CD1c-positive myeloid dendritic cell (primary cell): ENCODE data around the gene TBCD.

Experiments
- DNase-seq: peaks from one replicate; pipeline ENCODE4 v3.0.0-alpha.2; 2016; ENCODE audit errors: extremely low spot score

TBCD gene

DNA sequence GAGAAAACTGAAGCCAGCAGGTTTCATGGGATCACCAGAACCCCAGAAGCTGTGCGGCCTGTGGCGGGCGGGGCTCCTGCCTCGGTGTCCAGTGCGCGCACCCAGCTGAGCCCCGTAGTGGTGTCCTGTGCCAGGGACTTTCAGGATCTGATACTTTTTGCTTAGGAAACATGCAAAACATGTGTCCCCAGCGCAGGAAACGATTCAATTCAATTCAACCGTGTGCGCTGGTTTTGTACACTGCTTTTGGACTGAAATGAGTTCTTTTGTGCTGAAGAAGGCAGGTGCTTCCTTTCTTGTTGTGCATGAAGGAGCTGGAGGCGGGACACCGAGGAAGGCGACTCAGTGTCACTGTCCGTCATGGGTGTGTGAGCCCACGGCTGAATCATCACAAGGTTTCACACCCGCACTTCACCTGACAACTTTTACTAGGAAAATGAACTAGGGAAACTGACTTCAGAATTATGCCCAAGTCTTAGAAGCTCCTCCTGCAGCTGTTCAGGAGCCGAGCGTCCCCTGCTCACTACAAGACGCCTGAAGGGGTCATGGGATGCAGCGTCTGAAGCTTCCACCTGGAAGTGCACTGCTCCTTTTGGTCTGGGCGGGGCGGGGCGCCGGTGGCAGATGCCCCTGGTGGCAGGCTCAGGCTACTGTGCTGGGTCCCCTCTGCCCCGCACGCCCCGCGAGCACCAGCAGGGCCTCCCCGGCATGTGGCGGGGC is 119.4 kb downstream of the TBCD start:
- peak; percentile 15 for DNase-seq

DNA sequence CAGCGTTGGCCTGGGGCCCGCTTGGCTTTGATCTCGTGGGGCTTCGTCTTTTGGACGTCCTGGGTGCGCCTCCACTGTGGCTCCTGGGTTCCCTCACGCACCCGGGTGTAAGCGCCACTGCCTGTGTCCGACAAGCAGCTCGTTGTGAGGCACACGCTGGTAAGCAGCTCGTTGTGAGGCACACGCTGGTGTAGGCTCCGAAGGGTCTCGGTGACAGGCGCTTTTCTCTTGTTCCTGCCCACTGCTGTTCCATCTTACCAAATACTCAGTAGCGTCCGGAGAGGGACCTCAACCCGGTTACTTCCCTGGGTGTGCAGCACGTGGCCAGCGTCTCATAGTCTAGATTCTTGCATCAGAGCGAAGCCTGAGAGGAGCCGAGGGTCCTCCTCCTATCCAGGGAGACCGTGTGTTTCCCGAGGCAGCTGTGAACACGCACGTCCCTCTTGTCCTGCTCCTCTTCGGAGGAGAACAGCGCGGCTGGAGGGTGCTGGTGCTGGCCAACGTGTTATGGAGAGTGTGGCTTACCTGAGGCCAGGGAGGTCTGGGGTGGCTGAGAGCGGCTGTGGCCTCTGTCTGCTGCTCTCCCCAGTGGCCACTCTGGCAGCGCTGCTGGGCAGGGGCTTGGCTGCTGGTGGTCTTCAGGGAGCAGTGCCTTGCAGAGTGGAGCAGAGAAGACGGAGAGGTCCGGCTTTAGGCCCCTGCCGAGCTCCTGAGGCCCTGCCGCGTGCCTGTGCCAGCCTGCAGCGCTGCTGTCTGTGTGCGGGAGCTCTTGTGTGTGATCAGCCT is 120.1 kb downstream of the TBCD start:
- DNase-seq, result no peak

DNA sequence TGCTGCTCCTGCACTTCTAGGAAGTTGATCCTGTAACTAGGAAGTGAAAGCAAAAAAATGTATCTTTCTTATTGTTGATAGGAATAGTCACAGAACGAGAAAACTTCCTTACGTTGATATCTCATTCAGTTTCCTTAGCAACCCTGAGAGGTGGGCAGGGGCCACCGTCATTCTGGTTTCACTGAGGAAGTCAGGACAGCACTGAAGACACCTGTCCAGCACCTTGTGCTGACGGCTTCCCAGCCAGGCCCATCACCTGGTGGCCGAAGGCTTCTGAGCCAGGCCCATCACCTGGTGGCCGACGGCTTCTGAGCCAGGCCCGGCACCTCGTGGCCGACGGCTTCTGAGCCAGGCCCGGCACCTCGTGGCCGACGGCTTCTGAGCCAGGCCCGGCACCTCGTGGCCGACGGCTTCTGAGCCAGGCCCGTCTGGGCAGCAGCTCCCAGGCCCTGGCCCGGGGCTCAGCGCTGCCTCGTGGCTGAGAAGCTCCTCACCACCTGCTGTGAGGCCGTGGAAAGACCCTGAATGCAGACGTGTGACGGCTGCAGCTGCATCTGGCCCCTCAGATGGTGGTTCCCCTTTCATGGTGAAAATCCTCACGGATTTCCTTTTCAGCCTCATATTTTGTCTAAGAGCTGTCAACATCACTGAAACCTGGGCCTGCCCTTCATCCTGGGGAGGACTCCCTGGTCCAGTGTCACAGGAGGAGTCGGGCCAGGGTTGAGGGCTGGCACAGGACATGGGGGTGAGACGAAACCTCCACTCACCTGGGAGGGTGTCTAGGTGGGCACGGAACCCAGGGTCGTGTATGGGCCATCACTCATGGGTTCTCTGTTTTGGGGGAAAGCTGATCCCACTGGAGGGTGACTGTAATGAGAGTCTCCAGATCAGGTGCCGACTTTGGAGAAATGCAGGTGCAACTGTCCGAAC is 121.0 kb downstream of the TBCD start:
- DNase-seq, result peak; percentile 48

DNA sequence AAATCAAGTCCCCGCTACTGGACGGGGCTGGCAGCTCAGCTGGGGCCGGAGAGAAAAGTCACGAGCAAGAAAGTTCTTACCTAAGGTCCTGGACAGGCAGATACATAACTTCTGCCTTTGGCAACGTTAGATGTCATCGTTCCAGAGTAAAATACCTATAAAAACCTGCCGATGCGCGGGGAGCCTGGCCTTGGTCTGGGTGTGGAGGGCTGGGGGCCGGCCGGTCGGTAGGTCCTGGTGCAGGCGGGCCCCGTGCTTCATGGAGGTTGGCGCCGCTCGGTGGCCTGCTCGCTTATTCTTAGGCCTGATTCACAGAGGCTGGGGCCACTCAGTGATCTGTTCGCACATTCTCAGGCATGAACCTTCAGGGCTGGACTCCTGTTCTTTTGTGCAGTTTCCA is 121.7 kb downstream of the TBCD start:
- no peak for DNase-seq

DNA sequence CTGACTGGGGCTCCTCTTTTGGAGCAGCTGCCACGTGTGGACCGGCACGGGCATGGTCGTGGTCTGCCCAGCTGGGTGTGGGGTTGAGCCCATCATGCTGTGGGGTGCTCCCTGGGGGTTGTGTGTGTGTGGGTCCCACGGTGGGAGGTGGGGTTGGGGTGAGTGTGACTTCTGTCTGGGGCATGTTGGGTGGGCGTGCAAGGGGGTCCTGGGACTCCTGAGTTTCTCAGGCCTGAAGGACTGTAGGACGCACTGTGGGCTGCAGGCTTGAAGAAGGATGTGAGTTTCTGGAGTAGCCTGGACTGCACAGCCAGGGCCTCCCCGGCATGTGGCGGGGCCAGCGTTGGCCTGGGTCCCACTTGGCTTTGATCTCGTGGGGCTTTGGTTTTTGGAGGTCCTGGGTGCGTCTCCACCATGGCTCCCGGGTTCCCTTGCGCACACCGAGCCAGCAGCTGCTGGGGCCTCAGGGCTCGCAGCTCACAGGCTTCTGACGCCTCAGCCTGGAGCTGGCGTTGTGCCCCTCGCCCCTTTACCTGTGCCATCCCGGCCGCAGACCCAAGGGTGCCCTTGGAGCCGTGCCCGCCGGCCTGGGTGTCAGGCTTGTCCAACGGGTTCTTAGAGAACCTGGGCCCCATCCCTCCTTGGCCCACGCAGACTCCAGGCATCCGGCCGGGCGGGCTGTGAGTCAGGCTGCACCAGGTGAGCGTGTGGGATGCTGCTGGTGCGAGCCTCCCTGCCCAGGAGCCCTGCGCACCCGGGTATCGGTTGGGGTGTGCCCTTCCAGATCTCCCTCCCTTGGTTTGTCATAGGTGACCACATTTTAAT is 122.4 kb downstream of the TBCD start:
- no peak for DNase-seq

DNA sequence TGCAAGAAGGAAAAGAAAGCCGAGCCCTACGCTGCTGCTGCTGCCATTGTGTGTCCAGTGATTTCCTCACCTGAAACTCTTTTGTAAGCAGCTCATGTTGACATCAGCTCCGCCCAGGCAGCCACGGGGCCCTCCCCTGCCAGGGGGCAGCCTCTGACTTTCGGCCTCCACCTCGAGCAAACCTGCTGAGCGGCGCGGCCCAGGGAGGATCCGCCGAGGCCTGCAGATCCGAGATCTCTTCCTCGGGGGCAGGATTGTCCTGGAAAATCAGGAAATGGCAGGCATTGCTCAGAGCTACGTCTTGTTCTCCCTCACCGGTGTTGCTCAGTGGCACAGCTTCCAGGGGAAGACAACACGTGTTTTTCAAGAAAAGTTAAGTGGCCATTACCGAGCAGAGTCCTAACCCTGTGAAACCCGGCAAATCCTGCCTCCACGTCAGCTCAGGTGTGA is 123.6 kb downstream of the TBCD start:
- no peak for DNase-seq

DNA sequence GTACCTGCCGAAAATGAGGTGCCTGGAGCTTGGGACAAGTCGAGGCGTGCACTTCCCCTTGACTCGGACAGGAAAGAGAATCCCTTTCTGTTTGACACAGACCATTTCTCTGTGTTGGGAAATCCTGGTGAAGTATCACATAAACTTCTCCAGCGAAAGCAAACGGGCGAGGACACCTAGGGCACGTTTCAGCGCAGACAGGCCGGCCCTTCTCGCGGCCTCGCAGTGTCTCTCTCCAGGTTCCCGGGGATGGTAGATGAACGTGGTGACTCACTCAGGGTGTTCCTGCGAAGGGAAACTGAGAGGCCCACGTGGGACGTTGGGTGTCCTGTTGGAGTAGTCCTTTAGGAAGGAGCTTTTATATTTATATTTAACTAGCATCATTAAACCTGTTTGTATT is 124.3 kb downstream of the TBCD start:
- peak; percentile 49 for DNase-seq

DNA sequence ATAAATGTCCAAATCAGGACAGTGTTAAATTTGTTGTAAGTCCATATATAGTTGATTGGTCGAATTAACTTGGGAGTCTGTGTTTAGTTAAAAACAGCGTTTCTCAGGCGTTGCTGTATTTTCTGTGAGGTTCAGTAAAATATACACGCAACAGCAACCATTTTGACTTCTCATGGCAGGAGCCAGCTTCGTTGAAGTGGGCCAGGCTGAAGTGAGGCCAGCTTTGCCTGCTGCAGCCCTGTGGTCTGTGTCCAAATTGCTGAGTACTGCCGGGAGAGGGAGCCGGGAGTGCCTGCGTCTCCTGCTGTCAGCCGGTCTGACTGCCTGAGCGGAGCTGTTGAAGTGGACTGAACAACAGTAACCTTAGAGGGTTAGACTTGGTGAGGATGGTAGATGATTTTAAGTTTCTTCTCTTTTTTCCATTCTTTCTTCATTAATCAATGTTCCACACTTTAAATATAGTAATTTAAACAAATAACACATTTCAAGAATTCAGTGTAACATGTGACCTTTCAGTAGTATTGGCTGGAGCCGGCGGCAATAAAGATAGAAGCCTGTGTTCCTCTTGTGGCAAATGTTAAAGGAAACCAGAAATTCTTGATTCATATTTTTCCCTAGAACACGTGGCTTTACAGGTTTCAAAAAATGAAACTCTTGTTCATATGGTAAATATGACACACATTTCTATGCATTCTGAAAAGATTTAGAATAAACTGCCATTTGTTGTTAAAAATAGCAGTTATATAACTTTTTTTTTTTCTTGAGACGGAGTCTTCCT is 124.9 kb downstream of the TBCD start:
- peak; percentile 33 for DNase-seq

DNA sequence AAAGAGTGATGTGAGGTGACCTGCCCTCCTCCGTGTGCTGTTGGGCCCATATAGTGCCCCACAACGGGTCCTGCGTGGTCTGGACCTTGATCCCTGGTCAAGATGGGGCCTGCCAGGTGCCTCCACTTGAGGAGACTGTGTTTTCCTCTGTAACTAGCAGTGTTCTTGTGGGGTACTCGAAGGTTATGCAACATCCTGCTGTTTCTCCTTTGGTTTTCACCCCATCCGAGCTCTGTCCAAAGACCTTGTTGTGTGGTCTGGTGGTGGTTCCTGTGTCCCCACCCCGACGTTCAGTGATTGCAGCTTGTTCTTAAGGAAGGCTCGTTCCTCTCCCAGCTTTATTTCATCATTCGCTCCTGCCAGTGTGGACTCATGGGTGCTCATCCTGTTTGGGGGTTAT is 126.7 kb downstream of the TBCD start:
- peak; percentile 15 for DNase-seq

DNA sequence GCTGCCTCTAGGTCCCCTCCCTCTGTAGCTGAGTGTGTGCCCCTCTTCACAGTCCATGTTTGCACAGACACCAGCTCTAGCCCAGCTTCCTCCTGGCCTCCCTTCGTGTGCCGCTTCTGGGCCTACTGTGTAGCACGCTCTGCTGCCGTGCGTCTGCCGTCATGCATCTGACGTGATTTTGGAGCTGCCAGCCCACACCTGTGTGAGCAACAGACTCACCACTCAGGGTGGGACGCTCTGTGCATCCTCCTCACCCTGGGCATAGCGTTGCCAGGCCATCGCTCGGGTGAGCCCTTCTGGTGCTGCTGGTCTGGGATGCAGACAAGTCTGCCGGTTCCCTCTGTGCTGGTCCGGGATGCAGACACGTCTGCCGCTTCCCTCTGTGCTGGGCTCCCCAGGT is 127.4 kb downstream of the TBCD start:
- no peak for DNase-seq

DNA sequence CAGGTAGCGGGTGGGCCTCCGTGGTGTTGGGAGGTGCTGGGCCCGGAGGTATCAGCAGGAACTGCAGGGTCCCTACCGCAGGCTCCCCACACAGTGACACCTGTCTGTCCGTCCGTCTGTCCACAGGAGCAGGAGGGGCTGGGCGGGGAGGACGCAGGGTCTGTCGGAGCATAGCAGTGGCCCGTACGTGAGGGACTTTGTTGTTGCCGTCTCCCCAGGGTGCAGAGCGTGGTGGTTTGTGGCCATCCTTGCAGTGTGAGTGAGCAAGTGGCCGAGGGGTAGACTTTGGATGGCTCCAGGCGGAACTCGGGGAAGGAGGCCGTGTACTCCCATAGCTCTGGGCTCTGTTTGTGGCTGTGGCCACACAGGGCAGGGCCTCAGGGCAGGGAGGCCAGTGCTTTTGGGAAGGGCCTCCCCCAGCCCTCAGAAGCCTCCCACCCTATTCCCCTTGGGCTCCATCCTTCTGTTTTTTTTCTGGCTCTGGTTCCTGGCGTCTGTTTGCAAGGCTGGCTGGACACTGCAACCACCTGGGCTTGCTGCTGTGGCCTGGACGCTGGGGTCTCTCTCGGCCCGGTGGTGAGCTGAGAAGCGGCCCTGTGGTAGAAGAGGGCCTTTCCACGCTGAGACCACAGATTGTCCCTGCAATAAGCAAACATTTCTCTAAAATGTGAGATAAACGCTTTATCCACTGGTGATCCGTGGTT is 128.9 kb downstream of the TBCD start:
- DNase-seq, result no peak

DNA sequence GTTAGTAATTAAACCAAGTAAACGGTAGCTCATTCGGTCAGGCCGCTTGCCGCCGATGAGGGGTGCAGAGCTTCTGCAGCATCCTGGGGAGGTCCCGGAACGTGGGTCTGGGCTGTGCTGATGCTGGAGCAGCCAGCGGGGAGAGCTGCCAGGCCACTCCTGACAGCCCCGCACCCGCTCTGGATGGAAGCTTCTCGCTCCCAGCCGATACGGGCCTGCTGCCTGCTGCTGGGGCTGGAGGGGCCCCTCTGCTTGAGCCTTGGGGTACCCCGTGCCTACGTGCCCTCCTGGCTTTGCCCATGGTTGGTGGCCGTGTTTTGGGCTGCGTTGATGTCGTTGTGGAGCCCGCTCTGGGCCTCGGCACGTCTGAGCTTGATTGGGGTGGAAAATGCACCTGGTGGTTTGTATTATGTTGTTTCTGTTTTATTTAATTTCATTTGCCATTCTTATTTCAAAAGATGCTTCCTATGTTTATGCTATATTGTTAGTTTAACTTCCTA is 129.5 kb downstream of the TBCD start:
- DNase-seq, result no peak

DNA sequence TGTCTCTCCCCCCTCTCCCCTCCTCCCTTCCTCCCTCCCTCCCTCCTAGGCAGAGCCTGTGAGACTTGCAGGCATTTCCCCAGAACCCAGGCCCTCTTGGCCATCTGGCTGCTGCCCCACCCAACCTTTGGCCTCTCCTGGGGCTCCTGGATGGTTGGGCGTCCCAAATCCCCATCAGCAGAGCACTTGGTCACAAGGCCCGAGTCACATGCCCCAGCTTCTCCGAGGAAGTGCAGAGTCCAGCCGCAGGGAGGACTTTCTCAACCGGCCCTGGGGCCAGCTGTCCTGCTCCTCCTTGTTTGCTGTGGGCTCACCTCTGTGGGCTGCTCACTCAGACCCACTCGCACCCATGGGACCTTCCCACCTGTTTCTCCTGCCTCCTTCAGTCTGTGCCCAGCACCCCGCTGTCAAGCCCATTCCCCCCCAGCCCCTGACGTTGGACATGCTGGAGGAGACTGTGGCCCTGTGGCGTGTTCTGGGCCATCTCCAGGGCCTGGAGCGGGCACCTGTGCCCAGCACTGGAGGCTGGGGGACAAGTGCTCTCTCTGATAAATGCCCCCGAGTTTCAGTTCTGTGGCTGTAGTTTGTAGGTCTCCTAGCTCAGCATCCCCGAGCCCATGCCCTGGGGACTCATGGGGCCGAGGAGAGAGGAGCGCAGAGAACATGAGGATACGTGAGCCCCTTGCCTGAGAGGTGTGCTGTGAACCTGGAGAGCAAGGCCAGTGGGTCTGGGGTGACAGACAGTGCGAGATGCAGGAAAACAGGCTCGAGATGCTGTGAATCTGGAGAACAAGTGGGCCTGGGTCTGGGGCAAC is 130.2 kb downstream of the TBCD start:
- peak; percentile 61 for DNase-seq

DNA sequence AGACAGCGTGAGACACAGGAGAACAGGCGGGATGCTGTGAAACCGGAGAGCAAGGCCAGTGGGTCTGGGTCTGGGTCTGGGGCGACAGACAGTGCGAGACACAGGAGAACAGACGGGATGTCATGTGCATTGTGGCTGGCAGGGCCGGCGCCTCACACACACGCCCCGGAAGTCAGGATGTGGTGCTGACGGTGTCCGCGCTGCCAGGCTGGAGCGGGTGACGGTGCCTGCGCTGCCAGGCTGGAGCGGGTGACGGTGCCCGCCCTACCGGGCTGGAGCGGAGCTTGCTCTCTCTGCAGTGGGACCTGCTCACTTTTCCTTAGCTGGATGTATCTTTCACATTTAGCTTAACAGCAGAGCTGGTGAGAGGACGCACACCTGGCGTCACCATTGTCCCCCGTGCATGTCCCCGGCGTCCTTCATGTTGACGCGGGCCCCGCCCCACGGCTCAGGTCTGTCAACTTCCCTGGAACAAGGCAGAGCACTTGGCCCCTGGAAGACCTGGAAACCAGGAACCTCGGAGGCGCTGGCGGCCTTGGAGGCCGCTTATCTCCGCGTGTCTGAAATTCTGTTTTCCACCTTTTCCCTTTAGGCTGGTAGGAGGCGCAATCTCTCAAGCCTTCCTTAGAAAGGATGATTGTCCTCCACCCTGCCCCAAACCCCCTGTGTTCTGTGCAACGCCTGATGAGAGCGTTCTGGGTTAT is 131.0 kb downstream of the TBCD start:
- DNase-seq, result peak; percentile 57

DNA sequence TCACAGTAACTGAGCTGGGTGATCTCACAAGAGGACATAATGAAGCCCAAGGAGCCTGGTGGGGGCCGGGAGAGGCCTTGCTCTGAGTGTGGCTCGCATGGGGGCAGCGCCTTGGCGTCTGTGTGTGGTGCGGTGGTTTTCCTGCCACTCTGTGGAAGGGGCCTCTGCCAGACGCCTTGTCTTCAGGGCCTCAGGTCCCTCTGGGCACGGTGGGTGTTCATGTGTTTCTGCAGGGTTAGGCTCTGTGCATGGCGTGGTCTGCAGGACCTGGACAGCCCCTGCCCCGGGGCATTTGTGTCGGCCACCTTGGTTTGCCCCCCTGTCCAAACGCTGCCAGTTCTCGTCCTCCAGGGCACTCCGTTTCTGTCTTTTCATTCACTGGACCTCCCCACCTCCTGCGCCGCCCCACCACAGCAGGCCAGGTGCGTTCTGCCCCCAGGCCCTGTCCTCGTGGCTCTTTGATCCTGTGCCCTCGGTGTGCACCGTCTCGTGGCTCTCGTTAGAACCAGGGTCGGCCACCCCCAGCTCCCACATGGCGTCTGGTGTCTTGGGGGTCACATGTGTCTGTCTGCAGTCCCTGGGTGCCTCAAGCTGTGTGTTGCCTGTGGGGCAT is 131.7 kb downstream of the TBCD start:
- no peak for DNase-seq

DNA sequence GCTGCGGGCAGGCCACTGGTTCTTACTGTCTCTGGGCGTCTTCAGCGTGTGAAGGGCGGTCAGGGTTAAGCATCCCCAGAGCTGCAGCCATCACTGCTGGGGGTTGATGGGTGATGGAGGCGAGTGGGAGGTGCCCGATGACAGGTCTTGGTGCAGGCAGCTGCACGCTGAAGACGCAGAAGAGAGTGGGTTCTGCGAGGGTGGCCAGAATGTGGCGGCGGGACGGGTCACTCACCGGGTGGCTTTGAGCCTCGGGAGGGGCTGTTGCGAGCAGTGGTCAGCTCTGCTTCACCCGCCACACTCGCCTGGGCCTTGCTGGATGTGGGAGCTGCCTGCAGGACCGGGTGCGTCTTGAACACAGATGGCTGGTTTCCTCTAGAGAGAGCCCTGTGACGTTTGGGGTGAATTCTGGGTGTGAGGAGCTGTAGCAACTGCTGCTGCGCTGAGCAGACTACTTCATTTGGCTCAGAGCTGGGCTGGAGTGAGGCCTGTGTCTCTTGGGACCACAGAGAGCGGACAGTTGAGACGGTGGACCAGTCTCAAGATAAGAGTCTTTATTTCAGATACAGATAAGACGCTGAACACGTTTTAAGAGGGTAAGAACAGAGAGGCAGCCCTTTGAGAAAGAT is 132.6 kb downstream of the TBCD start:
- no peak for DNase-seq

DNA sequence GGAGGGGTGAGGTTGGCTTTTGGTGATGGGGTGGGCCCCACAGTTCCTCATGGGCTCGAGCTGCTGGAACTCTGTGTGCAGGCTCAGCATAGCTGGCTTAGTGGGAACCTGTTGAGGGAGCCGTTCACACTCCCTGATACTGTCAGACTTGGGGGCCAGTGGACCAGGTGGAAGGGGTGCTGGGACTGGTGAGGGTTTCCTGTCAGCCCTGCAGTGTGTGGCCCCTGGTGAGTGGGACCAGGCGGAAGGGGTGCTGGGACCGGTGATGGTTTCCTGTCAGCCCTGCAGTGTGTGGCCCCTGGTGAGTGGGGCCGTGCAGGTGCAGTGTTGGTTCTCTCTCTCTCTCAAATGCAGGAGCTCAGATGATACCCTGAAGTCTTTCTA is 133.1 kb downstream of the TBCD start:
- DNase-seq, result no peak
